ENCODE results near the gene FGD6. TPM values are rescaled to one million over a fixed set of nuclear protein-coding genes. Genes with fewer than 3 reads are reported as not detected.
"Not testable (repeated sequence)": the region's sequence is repeated elsewhere in the genome, so short reads cannot be mapped to it uniquely, and the experiment has no call there.

FGD6 gene
- total RNA-seq, 1 experiment from 2014 or later, result 28.3 TPM

- no peak for ATAC-seq
- no peaks in the 10 kb centered on the region for H3K27me3 ChIP-seq (ENCODE audit: control insufficient read depth, insufficient read depth, low read length)
- H3K9me3 ChIP-seq (ENCODE audit: control insufficient read depth, insufficient read depth, low read depth, low read length), result no peaks in the 10 kb centered on the region
- H3K4me3 ChIP-seq (ENCODE audit: low read depth in 2 of 2, low read length in 2 of 2), result no peak overlapping the region
- in situ Hi-C loops (cut with HindIII; ENCODE audit: low pct_unique_long_range_greater_than_20kb, low sequenced_read_pairs) (no loop called here), intact Hi-C loops (cut with micrococcal nuclease; ENCODE audit: unreplicated experiment) (no loop called here)
- BruUV-seq (replicated peaks), result no TSS peak
- H3K36me3 ChIP-seq (ENCODE audit: control insufficient read depth, insufficient read depth, low read length), result no peaks in the 10 kb centered on the region
- DNase-seq (ENCODE audit: low read depth, low spot score), result no peak
- ChIA-PET POLR2A (interaction anchor here (0.5 kb wide), 1 partner anchor 166 kb away, joined by 17 read pairs; no protein-coding TSS in a partner anchor), CTCF (interaction anchor here (0.7 kb wide), 1 partner anchor 162 kb away, joined by 3 read pairs; no protein-coding TSS in a partner anchor)
- H3K4me1 ChIP-seq (ENCODE audit: control insufficient read depth, insufficient read depth, low read length), result no peaks in the 10 kb centered on the region; the same call in 1 of the 2 replicates
- no peak overlapping the region for H3K27ac ChIP-seq (ENCODE audit: low read length)
- TF ChIP-seq REST (IDR thresholded peaks at IDR 0.05; ENCODE audit: insufficient read depth in 1 of 2, low read depth in 2 of 2, low read length in 1 of 2) (no peak), SIN3A (IDR thresholded peaks at IDR 0.05; ENCODE audit: borderline replicate concordance, insufficient read depth, low read depth, low read length) (no peak), POLR2AphosphoS5 (IDR thresholded peaks at IDR 0.05; ENCODE audit: low read depth, low read length) (no peak), TCF7L2 (IDR thresholded peaks at IDR 0.05; ENCODE audit: low read depth, low read length) (no peak), CTCF (IDR thresholded peaks at IDR 0.05) (no peak)
These were observed 20.9 kb upstream of the FGD6 start for GRCh38 chr12:95238150-95238549.

DNA sequence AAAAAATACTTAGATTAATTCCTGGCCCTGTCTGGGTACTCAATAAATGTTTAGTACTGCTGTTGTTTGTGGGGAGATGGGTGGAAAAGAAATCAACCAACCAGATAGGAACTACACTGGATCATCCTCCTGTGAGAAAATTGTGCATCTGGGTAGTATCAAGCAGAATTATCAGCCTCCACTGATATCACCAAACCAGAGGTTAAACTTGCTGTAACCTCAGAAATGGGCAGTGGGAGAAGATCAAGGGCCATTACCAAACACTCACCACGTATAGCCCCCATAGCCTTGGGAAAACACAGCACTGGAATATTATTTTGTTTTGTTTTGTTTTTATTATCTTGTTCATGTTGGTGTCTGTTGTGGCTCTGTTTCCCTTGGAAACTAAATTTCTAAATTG, 20.0 kb upstream of the FGD6 start:
- no peak for ATAC-seq
- ChIA-PET CTCF (interaction anchor here (0.7 kb wide), 1 partner anchor 163 kb away, joined by 3 read pairs; no protein-coding TSS in a partner anchor), POLR2A (no interaction called here)
- no peak for DNase-seq (ENCODE audit: low read depth, low spot score)
- BruUV-seq (replicated peaks), result no TSS peak
- Histone ChIP-seq H3K27me3 (ENCODE audit: control insufficient read depth, insufficient read depth, low read length) (no peaks in the 10 kb centered on the region), H3K4me1 (ENCODE audit: control insufficient read depth, insufficient read depth, low read length) (peaks cover 2% of the 10 kb centered on the region), H3K36me3 (ENCODE audit: control insufficient read depth, insufficient read depth, low read length) (no peaks in the 10 kb centered on the region), H3K4me3 (ENCODE audit: low read depth in 2 of 2, low read length in 2 of 2) (no peak overlapping the region), H3K27ac (ENCODE audit: low read length) (no peak overlapping the region), H3K9me3 (ENCODE audit: control insufficient read depth, insufficient read depth, low read depth, low read length) (no peaks in the 10 kb centered on the region)
- intact Hi-C loops (cut with micrococcal nuclease; ENCODE audit: unreplicated experiment) (no loop called here), in situ Hi-C loops (cut with HindIII; ENCODE audit: low pct_unique_long_range_greater_than_20kb, low sequenced_read_pairs) (no loop called here)
- no peak for TF ChIP-seq CTCF (IDR thresholded peaks at IDR 0.05)
- no peak for TF ChIP-seq REST (IDR thresholded peaks at IDR 0.05; ENCODE audit: insufficient read depth in 1 of 2, low read depth in 2 of 2, low read length in 1 of 2)

DNA sequence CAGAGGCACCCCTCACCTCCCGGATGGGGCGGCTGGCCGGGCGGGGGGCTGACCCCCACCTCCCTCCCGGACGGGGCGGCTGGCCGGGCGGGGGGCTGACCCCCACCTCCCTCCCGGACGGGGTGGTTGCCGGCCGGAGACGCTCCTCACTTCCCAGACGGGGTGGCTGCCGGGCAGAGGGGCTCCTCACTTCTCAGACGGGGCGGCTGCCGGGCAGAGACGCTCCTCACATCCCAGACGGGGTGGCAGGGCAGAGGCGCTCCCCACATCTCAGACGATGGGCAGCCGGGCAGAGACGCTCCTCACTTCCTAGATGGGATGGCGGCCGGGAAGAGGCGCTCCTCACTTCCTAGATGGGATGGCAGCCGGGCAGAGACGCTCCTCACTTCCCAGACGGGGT, 18.4 kb upstream of the FGD6 start:
- POLR2A ChIA-PET, CTCF ChIA-PET: not testable (repeated sequence)

DNA sequence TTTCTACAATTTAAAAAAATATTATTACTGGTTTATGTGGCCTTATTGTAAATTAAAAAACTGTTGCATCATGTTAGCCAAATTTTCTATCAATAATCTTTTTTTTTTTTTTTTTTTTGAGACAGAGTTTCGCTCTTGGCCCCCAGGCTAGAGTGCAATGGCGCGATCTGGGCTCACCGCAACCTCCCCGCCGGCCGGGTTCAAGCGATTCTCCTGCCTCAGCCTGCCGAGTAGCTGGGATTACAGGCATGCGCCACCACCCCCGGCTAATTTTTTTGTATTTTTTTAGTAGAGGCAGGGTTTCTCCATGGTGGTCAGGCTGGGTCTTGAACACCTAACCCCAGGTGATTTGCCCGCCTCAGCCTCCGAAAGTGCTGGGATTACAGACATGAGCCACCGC, 16.9 kb upstream of the FGD6 start:
- ATAC-seq; H3K9me3 ChIP-seq (ENCODE audit: control insufficient read depth, insufficient read depth, low read depth, low read length); H3K36me3 ChIP-seq (ENCODE audit: control insufficient read depth, insufficient read depth, low read length); intact Hi-C loops (cut with micrococcal nuclease; ENCODE audit: unreplicated experiment); H3K4me3 ChIP-seq (ENCODE audit: low read depth in 2 of 2, low read length in 2 of 2); H3K27ac ChIP-seq (ENCODE audit: low read length); in situ Hi-C loops (cut with HindIII; ENCODE audit: low pct_unique_long_range_greater_than_20kb, low sequenced_read_pairs); H3K27me3 ChIP-seq (ENCODE audit: control insufficient read depth, insufficient read depth, low read length); DNase-seq (ENCODE audit: low read depth, low spot score); BruUV-seq (replicated peaks); POLR2A ChIA-PET; CTCF ChIA-PET: not testable (repeated sequence)
- peaks cover 11% of the 10 kb centered on the region for H3K4me1 ChIP-seq (ENCODE audit: control insufficient read depth, insufficient read depth, low read length)

More for the DNA sequence above, 18.4 kb upstream of the FGD6 start:
- H3K27me3 ChIP-seq (ENCODE audit: control insufficient read depth, insufficient read depth, low read length); in situ Hi-C loops (cut with HindIII; ENCODE audit: low pct_unique_long_range_greater_than_20kb, low sequenced_read_pairs); H3K27ac ChIP-seq (ENCODE audit: low read length); DNase-seq (ENCODE audit: low read depth, low spot score); ATAC-seq; H3K9me3 ChIP-seq (ENCODE audit: control insufficient read depth, insufficient read depth, low read depth, low read length); intact Hi-C loops (cut with micrococcal nuclease; ENCODE audit: unreplicated experiment); H3K4me3 ChIP-seq (ENCODE audit: low read depth in 2 of 2, low read length in 2 of 2); H3K4me1 ChIP-seq (ENCODE audit: control insufficient read depth, insufficient read depth, low read length); BruUV-seq (replicated peaks); H3K36me3 ChIP-seq (ENCODE audit: control insufficient read depth, insufficient read depth, low read length): not testable (repeated sequence)

Measured in Panc1 (cell line).